ENCODE data around the gene PRKCE. TPM values are rescaled to one million over a fixed set of nuclear protein-coding genes. Genes with fewer than 3 reads are reported as not detected.

Gene PRKCE
- total RNA-seq, 1 experiment from 2014 or later: 4.4 TPM

GRCh38 chr2:46146866-46147502, 495.5 kb downstream of the PRKCE start:
- no peak for DNase-seq
- H3K4me1 ChIP-seq: peaks cover 13% of the 10 kb centered on the region
- no peak overlapping the region for H3K27ac Mint-ChIP-seq (ENCODE audit: unreplicated experiment)
- TF ChIP-seq, protein P1, sequence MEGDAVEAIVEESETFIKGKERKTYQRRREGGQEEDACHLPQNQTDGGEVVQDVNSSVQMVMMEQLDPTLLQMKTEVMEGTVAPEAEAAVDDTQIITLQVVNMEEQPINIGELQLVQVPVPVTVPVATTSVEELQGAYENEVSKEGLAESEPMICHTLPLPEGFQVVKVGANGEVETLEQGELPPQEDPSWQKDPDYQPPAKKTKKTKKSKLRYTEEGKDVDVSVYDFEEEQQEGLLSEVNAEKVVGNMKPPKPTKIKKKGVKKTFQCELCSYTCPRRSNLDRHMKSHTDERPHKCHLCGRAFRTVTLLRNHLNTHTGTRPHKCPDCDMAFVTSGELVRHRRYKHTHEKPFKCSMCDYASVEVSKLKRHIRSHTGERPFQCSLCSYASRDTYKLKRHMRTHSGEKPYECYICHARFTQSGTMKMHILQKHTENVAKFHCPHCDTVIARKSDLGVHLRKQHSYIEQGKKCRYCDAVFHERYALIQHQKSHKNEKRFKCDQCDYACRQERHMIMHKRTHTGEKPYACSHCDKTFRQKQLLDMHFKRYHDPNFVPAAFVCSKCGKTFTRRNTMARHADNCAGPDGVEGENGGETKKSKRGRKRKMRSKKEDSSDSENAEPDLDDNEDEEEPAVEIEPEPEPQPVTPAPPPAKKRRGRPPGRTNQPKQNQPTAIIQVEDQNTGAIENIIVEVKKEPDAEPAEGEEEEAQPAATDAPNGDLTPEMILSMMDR (IDR thresholded peaks at IDR 0.05; ENCODE audit: insufficient read depth in 1 of 2, low read depth in 1 of 2, low read length in 1 of 2, severe bottlenecking in 1 of 2, unreplicated experiment in 1 of 2): no peak
- BruUV-seq (replicated peaks): no TSS peak
- no peaks in the 10 kb centered on the region for H3K36me3 ChIP-seq (ENCODE audit: control insufficient read depth, insufficient read depth, low read length)
- H3K4me3 ChIP-seq (ENCODE audit: low read depth, low read length): no peak overlapping the region
- no peaks in the 10 kb centered on the region for H3K9me3 Mint-ChIP-seq (ENCODE audit: unreplicated experiment)
- intact Hi-C loops (cut with micrococcal nuclease; ENCODE audit: unreplicated experiment): no loop called here
- CTCF ChIA-PET: interaction anchor here (1.0 kb wide), 1 partner anchor 84 kb away, joined by 3 read pairs; no protein-coding TSS in a partner anchor
- H3K4me1 Mint-ChIP-seq (ENCODE audit: low read depth, unreplicated experiment): peaks cover 14% of the 10 kb centered on the region
- H3K9me3 ChIP-seq: no peaks in the 10 kb centered on the region
- H3K4me3 Mint-ChIP-seq (ENCODE audit: unreplicated experiment): no peak overlapping the region
- POLR2A ChIA-PET: no interaction called here
- no peaks in the 10 kb centered on the region for H3K27me3 ChIP-seq (replicated peaks; ENCODE audit: control insufficient read depth, insufficient read depth, low read length)
- no peaks in the 10 kb centered on the region for H3K36me3 Mint-ChIP-seq (ENCODE audit: insufficient read depth, unreplicated experiment)
- H3K27me3 Mint-ChIP-seq (ENCODE audit: insufficient read depth, unreplicated experiment): no peaks in the 10 kb centered on the region

- Histone ChIP-seq H3K9me3 (no peaks in the 10 kb centered on the region), H3K36me3 (ENCODE audit: control insufficient read depth, insufficient read depth, low read length) (no peaks in the 10 kb centered on the region), H3K4me3 (ENCODE audit: low read depth, low read length) (no peak overlapping the region), H3K27me3 (replicated peaks; ENCODE audit: control insufficient read depth, insufficient read depth, low read length) (no peaks in the 10 kb centered on the region), H3K4me1 (peaks cover 6% of the 10 kb centered on the region)
- ChIA-PET CTCF (no interaction called here), POLR2A (no interaction called here)
- Mint-ChIP-seq H3K4me3 (ENCODE audit: unreplicated experiment) (no peak overlapping the region), H3K27me3 (ENCODE audit: insufficient read depth, unreplicated experiment) (no peaks in the 10 kb centered on the region), H3K27ac (ENCODE audit: unreplicated experiment) (no peak overlapping the region), H3K4me1 (ENCODE audit: low read depth, unreplicated experiment) (peaks cover 5% of the 10 kb centered on the region), H3K9me3 (ENCODE audit: unreplicated experiment) (no peaks in the 10 kb centered on the region), H3K36me3 (ENCODE audit: insufficient read depth, unreplicated experiment) (no peaks in the 10 kb centered on the region)
- intact Hi-C loops (cut with micrococcal nuclease; ENCODE audit: unreplicated experiment): no loop called here
- TF ChIP-seq, protein P1 (IDR thresholded peaks at IDR 0.05; ENCODE audit: insufficient read depth in 1 of 2, low read depth in 1 of 2, low read length in 1 of 2, severe bottlenecking in 1 of 2, unreplicated experiment in 1 of 2): no peak
- no peak for DNase-seq
- no TSS peak for BruUV-seq (replicated peaks)
Measured at GRCh38 chr2:46147626-46148368, 496.3 kb downstream of the PRKCE start.

GRCh38 chr2:46148369-46148736, 496.9 kb downstream of the PRKCE start:
- H3K27me3 ChIP-seq (replicated peaks; ENCODE audit: control insufficient read depth, insufficient read depth, low read length): no peaks in the 10 kb centered on the region
- BruUV-seq (replicated peaks): no TSS peak
- no peaks in the 10 kb centered on the region for H3K36me3 ChIP-seq (ENCODE audit: control insufficient read depth, insufficient read depth, low read length)
- POLR2A ChIA-PET: no interaction called here
- CTCF ChIA-PET: no interaction called here
- no peak for DNase-seq
- no peaks in the 10 kb centered on the region for H3K4me1 Mint-ChIP-seq (ENCODE audit: low read depth, unreplicated experiment)
- no peaks in the 10 kb centered on the region for H3K9me3 Mint-ChIP-seq (ENCODE audit: unreplicated experiment)
- no peaks in the 10 kb centered on the region for H3K27me3 Mint-ChIP-seq (ENCODE audit: insufficient read depth, unreplicated experiment)
- no peak overlapping the region for H3K4me3 ChIP-seq (ENCODE audit: low read depth, low read length)
- no peaks in the 10 kb centered on the region for H3K9me3 ChIP-seq
- peaks cover under 1% of the 10 kb centered on the region; the same call in 1 of the 2 replicates for H3K4me1 ChIP-seq
- intact Hi-C loops (cut with micrococcal nuclease; ENCODE audit: unreplicated experiment): no loop called here
- TF ChIP-seq, protein P1 (IDR thresholded peaks at IDR 0.05; ENCODE audit: insufficient read depth in 1 of 2, low read depth in 1 of 2, low read length in 1 of 2, severe bottlenecking in 1 of 2, unreplicated experiment in 1 of 2): no peak
- H3K27ac Mint-ChIP-seq (ENCODE audit: unreplicated experiment): no peak overlapping the region
- no peak overlapping the region for H3K4me3 Mint-ChIP-seq (ENCODE audit: unreplicated experiment)
- no peaks in the 10 kb centered on the region for H3K36me3 Mint-ChIP-seq (ENCODE audit: insufficient read depth, unreplicated experiment)

Measured in Caco-2 (cell line).